Heart left ventricle (tissue), 13 donors: Measurements from ENCODE around the gene SLC43A2.

Experiments
- POLR2A ChIP-seq, 2 donors: fragments of 450-650 bp; IDR thresholded peaks; one replicate each; pipeline ENCODE4 v1.6.1; 2017; ENCODE audit warnings: antibody characterized with exemption in 2 of 2, mild to moderate bottlenecking in 2 of 2, moderate library complexity in 2 of 2
- TF ChIP-seq, protein P1 (sequence below), 12 donors: fragments of 200-600 bp; sonication (generic) in 4 of 12; IDR thresholded peaks; one replicate each; pipeline versions ENCODE4 v1.5.0 to v1.8.0; 2018 to 2022; ENCODE audit warnings: antibody characterized with exemption in 12 of 12, mild to moderate bottlenecking in 5 of 12
- donor health status: ischemic (EF 13 %, LVEDD 7.1; RV severe dilation, severe dysfunction).
- donor health status: DM: no; HTN: yes; CAD: no.
- donor health status: DM: no; HTN: no; CAD: no.
- donor health status: ischemic (EF 25% LVEDD 6.9; RV normal size, moderate dysfunction).
- donor health status: ischemic (EF 25% LVEDD 5.7; RV mildly dilated, moderate dysfunction).
- donor health status: ischemic (EF 35%, LVEDD 5.7; RV mildly dilated, moderate dysfunction).
- donor health status: nonischemic (EF 11% LVEDD 7.7; RV severe dilation, severe dysfunction).
- donor health status: DM: yes; HTN: yes; CAD: no.
- donor health status: PGD.
- donor health status: ischemic (EF 29% LVEDD 5.4; RV normal size, mild dysfunction).
- donor health status: nonischemic (EF 23%, LVEDD 6.1; RV moderate dilation, normal function).

DNA sequence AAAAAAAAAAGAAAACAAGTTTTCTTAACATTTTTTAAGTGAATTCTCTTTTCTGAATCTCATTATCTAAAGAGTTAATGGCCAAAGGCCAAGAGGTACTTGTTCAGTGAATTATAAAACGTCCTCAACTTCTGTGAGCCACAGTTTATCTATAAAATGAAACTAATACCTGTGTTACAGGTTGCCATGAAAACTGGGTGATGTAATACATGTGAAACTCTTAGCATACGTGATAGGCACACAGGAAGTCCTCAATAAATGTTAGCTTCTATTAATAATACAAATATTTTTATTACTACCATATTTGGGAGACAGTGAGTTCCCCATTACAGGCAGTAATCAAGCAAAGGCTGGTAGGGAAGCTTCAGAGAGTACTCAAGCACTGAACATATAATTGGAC, 98.8 kb downstream of the SLC43A2 start:
- TF ChIP-seq, protein P1, sequence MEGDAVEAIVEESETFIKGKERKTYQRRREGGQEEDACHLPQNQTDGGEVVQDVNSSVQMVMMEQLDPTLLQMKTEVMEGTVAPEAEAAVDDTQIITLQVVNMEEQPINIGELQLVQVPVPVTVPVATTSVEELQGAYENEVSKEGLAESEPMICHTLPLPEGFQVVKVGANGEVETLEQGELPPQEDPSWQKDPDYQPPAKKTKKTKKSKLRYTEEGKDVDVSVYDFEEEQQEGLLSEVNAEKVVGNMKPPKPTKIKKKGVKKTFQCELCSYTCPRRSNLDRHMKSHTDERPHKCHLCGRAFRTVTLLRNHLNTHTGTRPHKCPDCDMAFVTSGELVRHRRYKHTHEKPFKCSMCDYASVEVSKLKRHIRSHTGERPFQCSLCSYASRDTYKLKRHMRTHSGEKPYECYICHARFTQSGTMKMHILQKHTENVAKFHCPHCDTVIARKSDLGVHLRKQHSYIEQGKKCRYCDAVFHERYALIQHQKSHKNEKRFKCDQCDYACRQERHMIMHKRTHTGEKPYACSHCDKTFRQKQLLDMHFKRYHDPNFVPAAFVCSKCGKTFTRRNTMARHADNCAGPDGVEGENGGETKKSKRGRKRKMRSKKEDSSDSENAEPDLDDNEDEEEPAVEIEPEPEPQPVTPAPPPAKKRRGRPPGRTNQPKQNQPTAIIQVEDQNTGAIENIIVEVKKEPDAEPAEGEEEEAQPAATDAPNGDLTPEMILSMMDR (IDR thresholded peaks at IDR 0.05) = no peak
- TF ChIP-seq POLR2A (IDR thresholded peaks at IDR 0.05) = no peak
